Measurements from ENCODE around the gene CCDC134. TPM values are rescaled to one million over a fixed set of nuclear protein-coding genes. Genes with fewer than 3 reads are reported as not detected.

Gene CCDC134
- total and polyA plus RNA-seq, 9 of the 15 experiments (the other 6 are each of a cell fraction or from before 2014, with no cell fraction given): 0.56 to 11.9 (median 5.3) TPM

GRCh38 chr22:41800348-41801146 is at the start of gene CCDC134 (continued):
- TF ChIP-seq NR2C2 (CRISPR knock-in tag; IDR thresholded peaks at IDR 0.05): no peak
- TF ChIP-seq NR2C2 (tag; IDR thresholded peaks at IDR 0.05): no peak
- TF ChIP-seq ZNF561 (CRISPR knock-in tag; conservative IDR thresholded peaks at IDR 0.05): no peak
- TF ChIP-seq FOXP1 (CRISPR knock-in tag; IDR thresholded peaks at IDR 0.05): 0 out of 2 replicates have a peak, but pooled peaks have one; percentile 30
- peak; percentile 71 to 72 for TF ChIP-seq MAZ (CRISPR knock-in tag; conservative IDR thresholded peaks at IDR 0.05 in 1 of 2, IDR thresholded peaks at IDR 0.05 in 1 of 2)
- peak; percentile 96 for TF ChIP-seq RBFOX2 (IDR thresholded peaks at IDR 0.05; ENCODE audit: low read depth, low read length)
- peak; percentile 91 for TF ChIP-seq GABPA (tag; conservative IDR thresholded peaks at IDR 0.05; ENCODE audit: low read depth)
- no peak; the same call in 1 of the 2 replicates for TF ChIP-seq E2F4 (CRISPR knock-in tag; IDR thresholded peaks at IDR 0.05; ENCODE audit: low read depth)
- peak; percentile 86 for TF ChIP-seq POLR2A (conservative IDR thresholded peaks at IDR 0.05)
- TF ChIP-seq SREBF1 (IDR thresholded peaks at IDR 0.05; ENCODE audit: borderline replicate concordance, low read depth, low read length): no peak
- TF ChIP-seq SMAD2 (IDR thresholded peaks at IDR 0.05; ENCODE audit: low read depth, low read length): no peak
- peak; percentile 93 for TF ChIP-seq NFIC (IDR thresholded peaks at IDR 0.05)
- TF ChIP-seq HIVEP1 (CRISPR knock-in tag; IDR thresholded peaks at IDR 0.05): no peak
- TF ChIP-seq SMARCA5 (IDR thresholded peaks at IDR 0.05): no peak
- TF ChIP-seq MNT (conservative IDR thresholded peaks at IDR 0.05): 0 out of 4 replicates have a peak, but pooled peaks of 1 of the 2 experiments have one; percentile 33
- TF ChIP-seq SP2 (IDR thresholded peaks at IDR 0.05; ENCODE audit: extremely low read depth, low read depth, low read length, poor library complexity, severe bottlenecking): peak; percentile 34
- TF ChIP-seq ARID3A (IDR thresholded peaks at IDR 0.05; ENCODE audit: borderline replicate concordance, low read depth, low read length): no peak
- 0 out of 2 replicates have a peak, but pooled peaks have one; percentile 21 for TF ChIP-seq ZFP91 (CRISPR knock-in tag; IDR thresholded peaks at IDR 0.05)
- TF ChIP-seq GABPB2 (CRISPR knock-in tag; conservative IDR thresholded peaks at IDR 0.05): no peak
- no peak for TF ChIP-seq RAD21 (CRISPR knock-in tag; conservative IDR thresholded peaks at IDR 0.05 in 1 of 2, IDR thresholded peaks at IDR 0.05 in 1 of 2)
- no peak for TF ChIP-seq U2AF2 (optimal IDR thresholded peaks at IDR 0.05; ENCODE audit: low read depth, low read length)
- no peak for TF ChIP-seq DDX20 (tag; IDR thresholded peaks at IDR 0.05; ENCODE audit: low read depth)

Measured in K562 (cell line).